Measurements from ENCODE around the gene SUCO.

- TF ChIP-seq CTCF (IDR thresholded peaks at IDR 0.05) (no peak), POLR2A (IDR thresholded peaks at IDR 0.05; ENCODE audit: low read depth) (no peak)
Observed at GRCh38 chr1:172616195-172616594, 83.2 kb downstream of the SUCO start.

Data from esophagus muscularis mucosa (tissue), 3 donors.